ENCODE results near the gene WNT9B.

WNT9B gene

GRCh38 chr17:46882666-46883065 is 31.3 kb downstream of the WNT9B start:
- no peak for DNase-seq (ENCODE audit: low spot score)

- no peak for DNase-seq (ENCODE audit: low spot score)
Measured at GRCh38 chr17:46883871-46884520, 32.6 kb downstream of the WNT9B start.

DNA sequence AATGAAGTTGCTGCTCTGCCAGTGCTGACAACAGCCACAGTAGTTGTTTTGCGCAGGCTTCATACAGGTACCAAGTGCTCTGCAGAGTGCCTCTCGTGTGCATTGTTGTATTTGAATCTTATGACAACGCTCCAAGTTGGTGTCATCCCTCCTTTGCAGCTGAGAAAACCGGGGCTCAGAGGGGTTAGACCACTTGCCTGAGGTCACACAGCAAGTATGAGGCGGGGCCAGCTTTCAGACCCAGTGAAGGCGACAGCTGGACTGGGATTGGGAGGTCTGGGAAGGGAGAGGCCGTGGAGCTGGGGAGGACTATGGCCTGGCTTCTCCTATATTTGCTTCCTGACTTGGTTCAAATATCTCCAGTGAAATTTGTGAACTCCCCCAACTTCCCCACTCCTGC is 33.2 kb downstream of the WNT9B start:
- DNase-seq (ENCODE audit: low spot score), result no peak

DNA sequence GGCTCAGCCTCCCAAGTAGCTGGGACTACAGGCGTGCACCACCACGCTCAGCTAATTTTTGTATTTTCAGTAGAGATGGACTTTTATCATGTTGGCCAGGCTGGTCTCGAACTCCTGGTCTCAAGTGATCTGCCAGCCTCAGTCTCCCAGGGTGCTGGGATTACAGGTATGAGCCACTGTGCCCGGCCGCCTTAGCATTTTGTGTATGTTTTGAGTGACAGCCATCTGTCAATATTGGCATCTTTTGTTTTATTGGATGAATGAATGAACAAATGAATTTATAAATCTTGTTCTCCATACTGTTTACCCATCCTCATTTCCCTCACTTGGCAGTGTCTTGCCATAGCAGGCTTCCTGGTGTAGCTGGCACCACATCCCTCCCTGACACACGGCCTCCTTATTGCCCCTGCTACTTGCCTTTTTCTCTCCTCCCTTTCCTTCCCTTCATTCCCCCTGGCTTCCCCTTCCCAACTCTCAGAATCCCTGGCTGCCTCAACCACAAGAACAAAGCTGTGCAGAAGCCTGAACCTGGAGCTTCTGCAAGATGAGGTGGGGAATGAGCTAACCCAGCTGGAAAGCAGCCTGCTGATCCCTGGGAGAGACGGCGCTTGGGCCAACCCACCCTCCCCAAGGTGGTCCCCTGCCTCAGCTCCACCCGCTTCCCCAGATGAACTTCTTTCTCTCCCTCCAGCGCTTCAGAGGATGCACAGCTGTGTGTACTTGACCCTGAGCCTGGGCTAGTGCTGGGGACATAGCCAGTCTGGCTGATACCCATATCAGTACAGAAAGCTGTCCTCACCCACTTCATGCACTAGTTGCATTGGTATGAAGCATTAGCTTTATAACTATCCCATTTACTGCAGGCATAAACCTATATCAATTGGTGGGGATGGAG is 34.3 kb downstream of the WNT9B start:
- no peak for DNase-seq (ENCODE audit: low spot score)

GRCh38 chr17:46886310-46886663 is 34.9 kb downstream of the WNT9B start:
- DNase-seq (ENCODE audit: low spot score), result no peak

DNA sequence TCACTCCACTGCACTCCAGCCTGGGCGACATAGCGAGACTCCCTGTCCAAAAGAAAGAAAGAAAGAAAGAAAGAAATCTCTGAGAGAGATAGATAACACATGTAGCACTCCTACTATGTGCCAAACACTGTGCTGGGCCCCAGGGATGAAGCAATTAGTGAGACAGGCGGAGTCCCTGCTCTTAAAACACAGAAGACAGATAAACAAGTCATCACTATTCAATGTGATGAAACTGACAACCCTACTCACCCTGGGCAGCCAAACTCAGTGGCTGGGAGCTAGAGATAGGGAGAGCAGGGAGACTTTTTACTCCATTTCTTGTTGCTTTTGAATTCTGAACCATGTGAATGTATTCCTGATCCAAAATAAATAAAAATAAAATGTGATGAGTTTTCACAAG is 36.3 kb downstream of the WNT9B start:
- DNase-seq (ENCODE audit: low spot score), result no peak

DNA sequence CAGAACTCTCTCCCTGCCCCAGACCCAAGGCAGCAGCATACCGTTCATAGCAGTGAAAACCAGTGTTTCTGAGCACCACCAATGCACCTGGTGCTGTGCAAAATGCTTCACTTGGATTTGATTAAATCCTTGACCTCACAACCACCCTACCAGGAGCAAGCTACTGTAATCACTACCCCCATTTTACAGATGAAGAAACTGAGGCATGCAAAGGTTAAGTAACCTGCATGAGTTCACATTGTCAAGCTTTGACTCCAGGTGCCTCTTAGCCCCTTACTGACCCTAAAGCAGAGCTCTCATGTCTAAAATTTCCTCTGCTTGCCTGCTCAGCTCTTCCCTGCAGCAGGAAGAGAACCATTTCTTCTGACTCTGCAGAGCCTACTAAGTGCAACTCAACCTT is 37.3 kb downstream of the WNT9B start:
- no peak for DNase-seq (ENCODE audit: low spot score)

DNA sequence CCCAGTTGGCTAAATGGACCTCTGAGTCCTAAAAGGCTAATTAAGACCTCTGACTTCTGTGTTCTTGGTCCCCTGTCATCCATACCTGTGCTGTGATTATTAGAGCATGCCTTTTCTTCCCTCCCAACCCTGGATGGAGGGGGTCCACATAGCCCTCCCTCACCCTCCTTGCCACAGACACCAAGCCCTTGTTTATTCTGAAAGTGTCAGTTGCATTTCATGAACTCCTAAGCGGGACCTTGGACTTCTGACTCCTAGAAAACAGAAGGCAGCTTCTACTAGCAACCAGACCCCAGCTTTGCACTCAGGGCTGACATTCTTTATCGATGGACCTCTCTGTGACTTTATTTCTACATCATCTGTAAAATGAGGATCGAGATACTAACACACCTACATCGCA is 38.1 kb downstream of the WNT9B start:
- no peak for DNase-seq (ENCODE audit: low spot score)

- no peak for DNase-seq (ENCODE audit: low spot score)
Measured at GRCh38 chr17:46889992-46890564, 38.7 kb downstream of the WNT9B start.

GRCh38 chr17:46890638-46891037 is 39.3 kb downstream of the WNT9B start:
- DNase-seq (ENCODE audit: low spot score), result no peak

DNA sequence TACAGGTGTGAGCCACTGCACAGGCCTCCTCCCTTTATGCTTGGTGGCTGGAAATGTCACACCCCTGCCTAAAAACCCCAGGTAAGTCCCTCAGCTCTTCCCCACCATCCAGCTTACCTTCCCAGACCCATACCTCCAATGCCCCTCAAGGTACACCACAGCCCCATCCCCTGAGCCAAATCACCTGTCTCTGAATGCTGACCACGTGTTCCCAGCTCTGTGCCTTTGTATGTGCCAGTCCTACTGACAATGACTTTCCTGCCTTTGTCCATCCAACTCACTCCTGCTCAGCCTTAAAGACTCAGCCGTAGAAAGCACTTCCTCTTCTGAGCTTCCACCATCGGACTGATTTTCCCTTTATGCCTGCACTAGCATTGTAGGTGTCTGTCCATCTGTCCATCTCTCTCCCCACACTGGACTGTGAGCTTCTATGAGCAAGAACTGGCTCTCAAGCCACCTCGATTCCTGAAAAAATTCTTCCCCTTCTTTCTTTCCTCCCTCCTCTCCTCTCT is 40.9 kb downstream of the WNT9B start:
- no peak for DNase-seq (ENCODE audit: low spot score)

- DNase-seq (ENCODE audit: low spot score), result no peak
Measured at GRCh38 chr17:46894024-46894423, 42.6 kb downstream of the WNT9B start.

GRCh38 chr17:46894476-46895151 is 43.2 kb downstream of the WNT9B start:
- DNase-seq (ENCODE audit: low spot score), result no peak

GRCh38 chr17:46895171-46895570 is 43.8 kb downstream of the WNT9B start:
- DNase-seq (ENCODE audit: low spot score), result no peak

DNA sequence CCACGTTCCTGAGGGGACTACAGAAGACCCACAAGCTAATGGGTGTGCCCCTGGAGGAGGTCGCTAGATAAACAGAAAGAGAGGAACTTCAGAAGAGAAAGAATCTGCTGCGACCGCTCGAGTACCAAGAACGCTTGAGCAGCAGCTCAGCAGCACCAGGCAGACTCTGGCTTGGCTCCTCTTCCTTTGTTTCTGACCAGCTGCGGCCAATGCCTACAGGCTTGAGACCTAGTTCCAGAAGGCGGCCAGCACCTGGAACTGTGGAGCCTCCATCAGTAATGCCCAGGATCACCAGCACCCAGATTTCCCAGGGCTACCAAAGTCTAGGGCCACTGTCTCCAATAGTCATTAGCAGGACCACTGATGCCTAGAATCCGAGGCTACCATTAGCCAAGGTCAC is 45.6 kb downstream of the WNT9B start:
- DNase-seq (ENCODE audit: low spot score), result no peak

DNA sequence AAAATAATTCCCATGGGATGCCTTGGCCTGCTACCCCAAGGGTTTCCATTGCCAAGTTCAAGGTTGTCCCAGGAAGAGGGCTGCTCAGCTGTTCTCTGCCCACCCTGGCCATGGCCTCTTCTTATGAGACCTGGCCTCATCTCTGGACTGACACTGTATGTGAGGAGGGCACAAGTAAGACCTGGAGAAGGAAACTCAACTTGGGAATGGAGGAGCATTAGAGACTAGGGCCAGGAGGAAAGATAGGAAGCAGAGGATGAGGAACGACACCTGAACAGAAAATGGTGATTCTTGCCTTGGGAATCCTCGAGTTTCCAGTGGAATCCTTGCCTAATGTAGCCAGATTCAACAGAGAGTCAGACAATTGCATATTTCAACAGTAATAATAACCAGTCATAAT is 47.0 kb downstream of the WNT9B start:
- no peak for DNase-seq (ENCODE audit: low spot score)

DNA sequence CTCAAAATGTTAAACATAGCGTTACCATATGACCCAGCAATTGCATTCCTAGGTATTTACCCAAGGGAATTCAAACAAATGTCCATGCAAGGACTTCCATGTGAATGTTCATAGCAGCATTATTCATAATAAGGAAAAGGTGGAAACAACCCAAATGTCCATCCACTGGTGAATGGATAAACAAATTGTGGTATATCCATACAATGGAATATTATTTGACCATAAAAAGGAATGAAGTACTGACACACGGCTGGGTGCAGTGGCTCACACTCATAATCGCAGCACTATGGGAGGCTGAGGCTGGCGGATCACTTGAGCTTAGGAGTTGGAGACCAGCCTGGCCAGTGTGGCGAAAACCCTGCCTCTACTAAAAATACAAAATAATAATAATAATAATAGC is 47.5 kb downstream of the WNT9B start:
- no peak for DNase-seq (ENCODE audit: low spot score)

- DNase-seq (ENCODE audit: low spot score), result no peak
Measured at GRCh38 chr17:46901291-46901690, 49.9 kb downstream of the WNT9B start.

DNA sequence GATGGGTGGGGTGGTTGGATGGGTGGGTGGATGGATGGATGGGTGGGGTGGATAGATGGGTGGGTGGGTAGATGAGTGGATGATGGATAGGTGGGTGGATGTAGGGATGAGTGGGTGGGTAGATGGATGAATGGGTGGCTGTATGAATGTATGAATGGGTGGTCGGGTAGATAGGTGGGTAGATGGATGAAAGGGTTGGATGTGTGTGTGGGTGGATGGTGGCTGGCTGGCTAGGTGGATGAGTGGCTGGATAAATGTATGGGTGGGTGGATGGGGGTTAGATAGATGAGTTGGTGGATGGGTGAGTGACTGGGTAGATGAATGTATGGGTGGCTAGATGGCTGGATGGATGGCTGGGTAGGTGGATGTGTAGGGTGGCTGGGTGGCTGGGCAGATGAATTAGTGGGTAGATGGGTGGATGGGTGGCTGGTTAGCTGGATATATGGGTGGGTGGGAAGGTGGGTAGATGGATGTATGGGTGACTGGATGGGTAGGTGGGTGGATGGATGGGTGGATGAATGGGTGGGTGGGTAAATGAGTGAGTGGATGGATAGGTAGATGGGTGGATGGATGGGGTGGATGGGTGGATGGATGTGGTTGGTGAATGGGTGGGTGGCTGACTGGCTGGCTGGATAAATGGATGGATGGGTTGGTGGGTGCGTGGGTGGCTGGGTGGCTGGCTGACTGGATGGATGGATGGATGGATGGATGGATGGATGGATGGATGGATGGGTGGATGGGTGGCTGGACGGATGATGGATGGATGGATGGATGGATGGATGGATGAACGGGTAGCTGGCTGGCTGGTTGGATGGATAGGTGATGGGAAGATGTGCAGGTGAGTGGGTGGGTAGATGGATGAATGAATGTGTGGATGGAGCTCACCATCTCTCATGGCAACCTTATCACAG is 52.6 kb downstream of the WNT9B start:
- no peak for DNase-seq (ENCODE audit: low spot score)

- no peak for DNase-seq (ENCODE audit: low spot score)
Measured at GRCh38 chr17:46908068-46908737, 56.8 kb downstream of the WNT9B start.
